Trophoblast cell (in vitro differentiated cells and primary cell): ENCODE data around the gene ZCCHC10.

ENCODE experiments used
- DNase-seq, 2 donors: peaks; one replicate each; pipeline ENCODE4 v3.0.0-alpha.2; 2016
- H2AFZ ChIP-seq: 2 replicates; pipeline ENCODE4 v1.6.1; 2013; ENCODE audit warnings: low read length, moderate library complexity, mild to moderate bottlenecking; ENCODE audit not compliant: insufficient read depth, poor library complexity
- H2AK5ac ChIP-seq: 2 replicates; pipeline ENCODE4 v1.6.1; 2013; ENCODE audit warnings: mild to moderate bottlenecking, low read length
- H2BK120ac ChIP-seq: 2 replicates; pipeline ENCODE4 v1.6.1; 2013; ENCODE audit warnings: low read length, mild to moderate bottlenecking, moderate library complexity; ENCODE audit not compliant: insufficient read depth, poor library complexity
- H2BK12ac ChIP-seq: 2 replicates; pipeline ENCODE4 v1.6.1; 2013; ENCODE audit warnings: mild to moderate bottlenecking, low read length, moderate library complexity
- H2BK5ac ChIP-seq: 2 replicates; pipeline ENCODE4 v1.6.1; 2013; ENCODE audit warnings: low read length, low read depth, moderate library complexity, mild to moderate bottlenecking; ENCODE audit not compliant: poor library complexity
- H3K14ac ChIP-seq: 2 replicates; pipeline ENCODE4 v1.6.1; 2013; ENCODE audit warnings: mild to moderate bottlenecking, low read length
- H3K18ac ChIP-seq: 2 replicates; pipeline ENCODE4 v1.6.1; 2013; ENCODE audit warnings: mild to moderate bottlenecking, low read length
- H3K23ac ChIP-seq: 2 replicates; pipeline ENCODE4 v1.6.1; 2013; ENCODE audit warnings: low read length
- H3K27ac ChIP-seq: 2 replicates; pipeline ENCODE4 v1.5.1; 2013; ENCODE audit warnings: low read depth, mild to moderate bottlenecking, inconsistent platforms, low read length, moderate library complexity
- H3K27me3 ChIP-seq: 2 replicates; pipeline ENCODE4 v1.6.1; 2013; ENCODE audit warnings: inconsistent platforms, mild to moderate bottlenecking, low read length, moderate library complexity; ENCODE audit not compliant: insufficient read depth
- H3K36me3 ChIP-seq, 2 experiments: 1 replicate in 1 of 2; 2 replicates in 1 of 2; pipeline ENCODE4 v1.6.1; 2013; ENCODE audit warnings: low read length in 2 of 2, mild to moderate bottlenecking in 2 of 2, moderate library complexity in 1 of 2; ENCODE audit not compliant: insufficient read depth in 2 of 2, control insufficient read depth in 1 of 2
- H3K4ac ChIP-seq: 2 replicates; pipeline ENCODE4 v1.6.1; 2013; ENCODE audit warnings: low read depth, mild to moderate bottlenecking, low read length, moderate library complexity
- H3K4me1 ChIP-seq, 2 experiments: 1 replicate in 1 of 2; 2 replicates in 1 of 2; pipeline ENCODE4 v1.6.1; 2013; ENCODE audit warnings: low read length in 2 of 2, mild to moderate bottlenecking in 2 of 2, moderate library complexity in 1 of 2; ENCODE audit not compliant: insufficient read depth in 2 of 2, control insufficient read depth in 1 of 2
- H3K4me2 ChIP-seq: 2 replicates; pipeline ENCODE4 v1.6.1; 2013; ENCODE audit warnings: inconsistent platforms, mild to moderate bottlenecking, low read length, moderate library complexity
- H3K4me3 ChIP-seq: 2 replicates; pipeline ENCODE4 v1.5.1; 2013; ENCODE audit warnings: mild to moderate bottlenecking, low read depth, low read length, inconsistent platforms
- H3K79me1 ChIP-seq: one replicate; pipeline ENCODE4 v1.6.1; 2013; ENCODE audit warnings: low read length
- H3K79me2 ChIP-seq: 2 replicates; pipeline ENCODE4 v1.6.1; 2013; ENCODE audit warnings: low read length, mild to moderate bottlenecking; ENCODE audit not compliant: control insufficient read depth, insufficient read depth, poor library complexity
- H3K9ac ChIP-seq: 2 replicates; pipeline ENCODE4 v1.6.1; 2013; ENCODE audit warnings: mild to moderate bottlenecking, low read length
- H3K9me3 ChIP-seq: 2 replicates; pipeline ENCODE4 v1.6.1; 2013; ENCODE audit warnings: low read depth, mild to moderate bottlenecking, control low read depth, inconsistent platforms, low read length; ENCODE audit not compliant: insufficient read depth
- H4K12ac ChIP-seq: 2 replicates; pipeline ENCODE4 v1.6.1; 2013; ENCODE audit warnings: low read depth, mild to moderate bottlenecking, low read length, moderate library complexity
- H4K8ac ChIP-seq: 2 replicates; pipeline ENCODE4 v1.6.1; 2013; ENCODE audit warnings: low read depth, mild to moderate bottlenecking, low read length, moderate library complexity
- H4K91ac ChIP-seq: one replicate; pipeline ENCODE4 v1.6.1; 2013; ENCODE audit warnings: low read depth, mild to moderate bottlenecking, low read length, moderate library complexity
- WGBS: extraction: QIAGEN DNeasy Blood & Tissue Kit; methylation state at CpG from one replicate; pipeline ENCODE4 v1.1.7; 2013; ENCODE audit warnings: missing lambda C conversion rate; ENCODE audit not compliant: insufficient read length, insufficient coverage; ENCODE audit errors: extremely low coverage; 5-methylcytosine and 5-hydroxymethylcytosine counted together

The ZCCHC10 gene

DNA sequence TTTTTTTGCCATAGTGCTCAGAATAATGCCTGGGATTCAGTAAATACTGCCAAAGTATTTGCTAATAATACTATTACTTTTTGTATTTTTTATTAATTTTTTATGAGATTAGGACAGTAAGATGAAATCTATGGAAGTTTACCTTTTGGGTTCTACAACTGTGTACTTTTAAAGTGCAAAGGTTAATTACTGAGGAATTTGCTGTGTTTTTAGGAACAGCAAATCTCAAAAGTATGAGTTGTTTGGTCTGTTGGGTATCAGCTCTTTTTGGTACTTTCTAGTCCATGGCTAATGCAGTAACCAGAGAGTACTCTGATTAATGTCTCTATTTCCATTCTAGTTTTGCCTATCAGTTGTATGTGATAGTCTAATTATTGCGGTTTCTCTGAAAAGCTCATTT lies 30.5 kb upstream of the ZCCHC10 start:
- Histone ChIP-seq H3K23ac (no peak overlapping the region), H2BK120ac (no peak overlapping the region), H3K4ac (no peak overlapping the region), H2BK12ac (no peak overlapping the region), H3K27me3 (no peaks in the 10 kb centered on the region), H4K8ac (no peak overlapping the region), H2AFZ (no peak overlapping the region), H3K18ac (no peak overlapping the region), H4K91ac (no peak overlapping the region), H3K27ac (no peak overlapping the region), H3K4me2 (no peak overlapping the region), H2BK5ac (no peak overlapping the region), H3K9me3 (no peaks in the 10 kb centered on the region), H3K4me1 (peaks cover 2 to 4% of the 10 kb centered on the region in 2 experiments), H2AK5ac (no peak overlapping the region), H3K9ac (no peak overlapping the region), H3K36me3 (peaks cover 0 to 2% of the 10 kb centered on the region in 2 experiments), H3K79me1 (peaks cover 7% of the 10 kb centered on the region), H3K14ac (no peak overlapping the region), H3K79me2 (peaks cover 43% of the 10 kb centered on the region), H4K12ac (no peak overlapping the region), H3K4me3 (no peak overlapping the region)
- WGBS, result no CpG with 5 or more reads among the region's 1 CpG
- DNase-seq, result no peak

DNA sequence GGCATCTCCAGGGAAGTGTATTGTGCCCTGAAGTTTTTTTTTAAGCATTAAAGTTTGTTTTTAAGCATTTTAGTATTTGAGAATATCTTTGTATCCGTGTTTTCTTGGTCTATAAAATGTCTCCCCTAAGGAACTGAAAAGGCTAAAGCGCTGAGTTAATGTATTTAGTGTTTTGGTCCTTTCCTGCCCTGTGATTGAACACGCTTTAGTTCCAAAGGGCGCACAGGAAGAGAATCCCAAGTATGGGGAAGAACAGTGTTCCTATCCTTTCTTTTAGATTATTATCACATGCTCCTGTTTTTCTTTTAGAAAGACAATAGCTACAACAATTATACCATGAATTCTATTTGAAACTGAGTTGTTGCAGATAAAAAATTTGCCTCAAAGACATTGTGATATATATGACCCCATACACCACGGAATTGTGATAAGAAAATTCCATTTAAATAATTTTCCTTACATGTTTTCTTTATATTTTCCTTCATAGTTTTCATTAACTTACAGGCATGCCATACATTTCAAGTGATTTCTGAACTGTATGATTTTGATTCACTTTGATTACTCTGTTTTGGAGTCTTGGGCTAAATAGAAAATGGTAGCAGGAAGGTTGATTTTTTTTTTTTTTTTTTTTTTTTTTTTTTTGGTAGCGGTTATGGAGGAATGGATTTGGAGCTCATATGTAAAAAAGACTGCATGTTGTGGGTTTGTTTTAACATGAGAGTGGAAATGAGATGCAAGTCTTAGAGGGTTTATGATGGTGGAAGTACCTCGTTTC lies 28.5 kb upstream of the ZCCHC10 start:
- no CpG with 5 or more reads among the region's 7 CpGs for WGBS
- Histone ChIP-seq H4K12ac (no peak overlapping the region), H3K18ac (no peak overlapping the region), H3K79me2 (peaks cover 48% of the 10 kb centered on the region), H3K4ac (peak overlapping the region; percentile 57), H3K9ac (no peak overlapping the region), H3K14ac (no peak overlapping the region), H3K9me3 (no peaks in the 10 kb centered on the region), H3K23ac (no peak overlapping the region), H3K36me3 (peaks cover 0 to 2% of the 10 kb centered on the region in 2 experiments), H3K4me1 (peaks cover 3 to 8% of the 10 kb centered on the region in 2 experiments), H2AFZ (no peak overlapping the region), H2BK120ac (no peak overlapping the region), H3K79me1 (peaks cover 15% of the 10 kb centered on the region), H2BK5ac (no peak overlapping the region), H2AK5ac (no peak overlapping the region), H3K4me2 (no peak overlapping the region), H3K27me3 (no peaks in the 10 kb centered on the region), H3K27ac (no peak overlapping the region), H2BK12ac (no peak overlapping the region), H4K91ac (no peak overlapping the region), H3K4me3 (no peak overlapping the region), H4K8ac (no peak overlapping the region)
- peak in 1 of 2 donors; percentile 50 for DNase-seq

DNA sequence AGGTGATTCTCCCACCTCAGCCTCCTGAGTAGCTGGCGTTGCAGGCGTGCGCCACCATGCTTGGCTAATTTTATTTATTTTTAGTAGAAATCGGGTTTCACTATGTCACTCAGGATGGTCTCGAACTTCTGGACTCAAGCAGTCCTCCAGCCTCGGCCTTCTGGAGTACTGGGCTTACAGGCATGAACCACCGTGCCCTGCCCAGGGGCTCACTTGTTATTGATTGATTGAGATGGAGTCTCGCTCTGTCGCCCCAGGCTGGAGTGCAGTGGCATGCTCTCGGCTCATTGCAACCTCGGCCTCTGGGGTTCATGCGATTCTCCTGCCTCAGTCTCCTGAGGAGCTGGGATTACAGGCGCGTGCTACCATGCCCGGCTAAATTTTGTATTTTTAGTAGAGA lies 27.1 kb upstream of the ZCCHC10 start:
- WGBS, result no CpG with 5 or more reads among the region's 15 CpGs
- H3K14ac ChIP-seq, result no peak overlapping the region
- no peak for DNase-seq

DNA sequence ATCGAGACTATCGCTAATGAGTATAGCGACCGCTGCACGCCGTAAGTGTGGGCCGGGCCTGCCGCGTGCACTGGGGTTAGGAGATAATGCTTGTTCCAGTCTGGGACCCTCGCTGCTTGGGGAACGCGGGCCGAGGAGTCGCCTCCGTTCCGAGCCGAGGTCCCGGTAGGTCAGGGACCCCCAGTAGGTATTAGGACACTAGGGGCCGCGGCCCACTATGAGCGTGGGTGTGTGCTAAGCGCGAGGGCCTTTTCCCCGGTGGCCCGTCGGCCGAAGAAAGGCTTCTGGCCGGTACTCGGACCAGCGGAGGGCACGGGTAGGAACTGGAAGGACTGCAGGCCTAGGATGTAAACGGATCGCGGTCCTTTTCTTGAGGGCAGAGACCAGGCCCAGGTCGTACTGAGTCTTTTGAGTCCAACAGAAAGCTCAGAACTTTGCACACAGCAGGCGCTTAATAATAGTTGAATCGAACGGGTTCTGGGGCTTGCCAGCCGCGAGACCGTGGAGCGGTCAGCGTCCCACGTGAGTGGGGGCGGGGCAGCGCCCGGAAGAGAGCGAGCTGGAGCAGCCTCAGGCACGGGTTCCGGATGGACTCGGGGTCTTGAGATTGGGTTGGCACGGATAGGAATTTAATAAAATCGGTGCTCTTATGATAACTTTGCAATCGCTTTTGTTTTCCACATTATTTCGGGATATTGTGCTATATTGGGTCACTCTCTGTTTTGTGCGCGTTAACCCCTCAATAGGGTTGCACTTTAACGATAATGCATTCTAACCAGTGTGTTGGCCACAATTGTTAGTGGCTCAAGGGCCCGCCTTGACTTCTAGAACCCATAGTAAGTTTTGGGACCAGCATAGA lies 26.2 kb upstream of the ZCCHC10 start:
- Histone ChIP-seq H3K4ac (peak overlapping the region; percentile 95), H3K9me3 (no peaks in the 10 kb centered on the region), H2BK120ac (peak overlapping the region; percentile 37), H2BK5ac (peak overlapping the region; percentile 70), H2AK5ac (peak overlapping the region; percentile 33), H4K8ac (peak overlapping the region; percentile 92), H3K9ac (peak overlapping the region; percentile 97), H3K18ac (peak overlapping the region; percentile 88), H3K14ac (peak overlapping the region; percentile 94), H3K79me2 (peaks cover 35% of the 10 kb centered on the region), H2BK12ac (no peak overlapping the region), H2AFZ (peak overlapping the region; percentile 77), H4K91ac (peak overlapping the region; percentile 83), H3K36me3 (peaks cover 0 to 2% of the 10 kb centered on the region in 2 experiments), H3K79me1 (peaks cover 15% of the 10 kb centered on the region), H4K12ac (peak overlapping the region; percentile 60), H3K23ac (no peak overlapping the region), H3K27me3 (no peaks in the 10 kb centered on the region), H3K4me2 (peak overlapping the region; percentile 95), H3K4me1 (peaks cover 3 to 8% of the 10 kb centered on the region in 2 experiments), H3K27ac (peak overlapping the region; percentile 91), H3K4me3 (peak overlapping the region; percentile 97)
- DNase-seq, result peak; percentile 33 to 70
- WGBS, result no CpG with 5 or more reads among the region's 59 CpGs

More for the DNA sequence above, 27.1 kb upstream of the ZCCHC10 start:
- Histone ChIP-seq H3K36me3 (peaks cover 0 to 2% of the 10 kb centered on the region in 2 experiments), H2AFZ (no peak overlapping the region), H2BK12ac (no peak overlapping the region), H3K9me3 (no peaks in the 10 kb centered on the region), H3K23ac (no peak overlapping the region), H4K8ac (no peak overlapping the region), H3K4me1 (peaks cover 3 to 8% of the 10 kb centered on the region in 2 experiments), H3K4me2 (peak overlapping the region; percentile 95), H3K4me3 (no peak overlapping the region), H3K18ac (no peak overlapping the region), H3K27ac (no peak overlapping the region), H3K79me2 (peaks cover 41% of the 10 kb centered on the region), H3K9ac (no peak overlapping the region), H2AK5ac (no peak overlapping the region), H2BK120ac (no peak overlapping the region), H4K12ac (no peak overlapping the region), H2BK5ac (no peak overlapping the region), H4K91ac (no peak overlapping the region), H3K79me1 (peaks cover 15% of the 10 kb centered on the region), H3K27me3 (no peaks in the 10 kb centered on the region), H3K4ac (peak overlapping the region; percentile 100)
